HG03196 (cell line): Measurements from ENCODE around the gene AP1S3.

Experiments
- ATAC-seq: cut with Tn5 transposase; IDR thresholded peaks from one replicate; pipeline ENCODE4 v1.9.1; 2021; ENCODE audit not compliant: unreplicated experiment

The AP1S3 gene

DNA sequence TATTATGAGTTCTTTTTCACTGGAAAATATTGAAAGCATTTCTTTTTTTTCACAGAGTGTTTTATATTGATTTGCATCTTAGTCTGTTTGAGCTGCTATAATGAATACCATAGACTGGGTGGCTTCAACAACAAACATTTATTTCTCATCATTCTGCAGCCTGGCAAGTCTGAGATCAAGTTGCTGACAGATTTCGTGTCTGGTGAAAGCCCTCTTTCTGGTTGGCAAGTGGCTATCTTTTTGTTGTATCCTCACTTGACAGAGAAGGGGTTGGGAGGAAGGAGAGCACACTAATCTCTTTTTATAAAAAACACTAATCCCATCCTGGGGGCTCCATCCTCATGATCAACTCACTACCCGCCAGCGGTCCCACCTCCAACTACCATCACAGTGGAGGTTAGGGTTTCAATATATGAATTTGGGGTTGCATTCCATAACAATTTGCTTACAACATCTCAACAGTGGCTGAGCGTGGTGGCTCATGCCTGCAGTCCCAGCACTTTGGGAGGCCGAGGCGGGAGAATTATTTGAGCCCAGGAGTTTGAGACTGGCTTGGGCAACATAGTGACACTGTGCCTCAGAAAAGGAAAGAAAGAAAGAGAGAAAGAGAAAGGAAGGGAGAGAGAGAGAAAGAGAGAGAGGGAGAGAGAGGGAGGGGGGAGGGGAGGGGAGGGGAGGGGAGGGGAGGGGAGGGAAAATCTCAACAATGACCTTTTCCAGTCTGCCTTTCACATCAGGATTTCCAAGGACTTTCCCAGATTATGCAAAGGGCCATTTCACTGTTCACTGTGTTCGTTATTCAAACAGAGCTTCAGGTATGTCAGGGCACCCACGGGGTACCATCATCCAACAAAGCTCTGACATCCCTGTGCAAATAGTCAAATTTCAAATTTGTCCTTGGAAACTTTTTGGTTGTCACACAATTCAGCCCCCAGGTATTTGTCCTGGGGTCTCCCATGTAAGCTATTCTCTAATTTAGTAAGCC is 111.1 kb downstream of the AP1S3 start:
- ATAC-seq: no peak

GRCh38 chr2:223725494-223725893 is 111.9 kb downstream of the AP1S3 start:
- ATAC-seq: no peak

GRCh38 chr2:223724861-223725260 is 112.5 kb downstream of the AP1S3 start:
- no peak for ATAC-seq

DNA sequence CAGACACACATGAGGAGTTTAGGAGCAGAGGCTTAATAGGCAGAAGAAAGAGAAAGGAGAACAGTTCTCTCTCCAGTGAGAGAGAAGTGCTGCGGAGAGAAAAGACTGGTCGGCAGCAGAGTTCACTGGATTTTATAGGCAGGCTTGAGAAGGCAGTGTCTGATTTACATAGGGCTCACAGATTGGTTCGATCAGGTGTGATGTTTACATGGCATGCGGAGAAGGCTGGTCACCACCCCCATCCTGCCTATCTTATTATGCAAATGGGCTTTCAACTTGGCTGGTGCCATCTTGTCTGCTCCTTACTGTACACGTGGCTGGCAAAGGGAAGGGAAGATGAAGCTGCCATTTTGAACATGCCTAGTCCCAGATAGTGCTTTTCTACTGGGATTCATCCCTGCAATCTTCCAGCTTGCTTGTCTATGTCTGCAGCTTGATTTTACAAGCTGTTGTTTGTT is 113.4 kb downstream of the AP1S3 start:
- no peak for ATAC-seq

DNA sequence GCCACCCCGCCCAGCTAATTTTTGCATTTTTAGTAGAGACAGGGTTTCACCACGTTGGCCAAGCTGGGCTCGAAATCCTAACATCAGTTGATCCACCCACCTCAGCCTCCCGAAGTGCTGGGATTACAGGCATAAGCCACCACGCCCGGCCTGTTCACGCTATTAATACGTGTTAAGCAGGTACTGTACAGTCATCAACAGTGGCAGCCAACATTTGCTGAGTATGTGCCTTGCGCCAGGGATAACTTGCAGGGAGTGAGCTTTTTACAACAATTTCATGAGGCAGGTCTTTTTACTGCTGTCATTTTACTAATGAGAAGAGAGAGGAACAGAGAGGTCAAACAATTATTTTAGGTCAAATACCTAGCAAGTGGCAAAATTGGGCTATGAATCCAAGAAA is 115.2 kb downstream of the AP1S3 start:
- ATAC-seq: no peak

DNA sequence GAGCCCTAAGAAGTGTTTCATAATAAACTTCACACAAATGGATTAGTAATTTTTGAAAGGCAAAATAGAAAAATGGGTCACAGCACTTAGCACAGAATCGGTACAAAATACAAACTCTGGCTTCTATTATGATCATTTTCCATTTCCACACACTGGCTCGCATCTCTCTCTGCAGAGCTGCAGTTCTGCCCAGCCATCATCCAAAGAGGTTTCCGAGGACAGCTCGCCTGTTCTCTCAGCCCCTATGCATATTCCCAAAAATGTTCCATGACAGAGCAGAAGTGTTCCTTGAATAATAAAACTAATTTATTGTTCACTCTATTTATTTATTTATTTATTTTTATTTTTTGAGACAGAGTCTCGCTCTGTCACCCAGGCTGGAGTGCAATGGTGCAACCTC is 115.6 kb downstream of the AP1S3 start:
- ATAC-seq: no peak

DNA sequence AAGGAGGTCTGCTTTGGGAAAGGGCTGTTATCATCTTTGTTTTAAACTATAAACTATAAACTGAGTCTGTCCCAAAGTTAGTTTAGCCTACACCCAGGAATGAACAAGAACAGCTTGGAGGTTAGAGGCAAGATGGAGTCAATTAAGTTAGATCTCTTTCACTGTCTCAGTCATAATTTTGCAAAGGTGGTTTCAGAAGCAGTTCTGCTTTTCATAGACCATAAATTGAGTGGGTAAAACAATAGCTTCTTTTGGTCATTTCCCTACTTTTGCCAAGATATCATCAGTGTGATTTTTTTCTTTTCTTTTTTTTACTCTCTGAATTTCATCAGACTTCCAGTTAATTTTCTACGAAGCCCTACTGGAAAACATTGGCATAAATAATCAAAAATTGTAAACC is 117.0 kb downstream of the AP1S3 start:
- no peak for ATAC-seq

DNA sequence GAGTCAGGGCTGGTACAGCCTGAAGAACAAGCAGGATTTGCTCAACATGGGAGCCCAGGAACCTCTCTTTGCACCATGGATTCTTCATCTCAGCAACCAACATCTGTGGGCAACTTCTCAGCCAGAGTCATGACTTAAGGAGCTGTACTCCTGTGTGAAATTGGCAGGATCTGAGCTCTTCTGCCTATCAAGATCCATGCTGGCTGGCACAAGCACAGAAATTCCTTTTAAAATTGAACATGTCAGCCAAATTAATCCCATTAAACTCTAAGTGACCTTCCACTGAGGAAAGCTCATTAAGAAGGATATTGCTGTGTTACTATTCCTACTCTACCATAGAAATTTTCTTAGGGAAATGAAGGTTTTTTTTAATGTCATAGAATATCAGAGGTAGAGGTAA is 124.7 kb downstream of the AP1S3 start:
- ATAC-seq: no peak

DNA sequence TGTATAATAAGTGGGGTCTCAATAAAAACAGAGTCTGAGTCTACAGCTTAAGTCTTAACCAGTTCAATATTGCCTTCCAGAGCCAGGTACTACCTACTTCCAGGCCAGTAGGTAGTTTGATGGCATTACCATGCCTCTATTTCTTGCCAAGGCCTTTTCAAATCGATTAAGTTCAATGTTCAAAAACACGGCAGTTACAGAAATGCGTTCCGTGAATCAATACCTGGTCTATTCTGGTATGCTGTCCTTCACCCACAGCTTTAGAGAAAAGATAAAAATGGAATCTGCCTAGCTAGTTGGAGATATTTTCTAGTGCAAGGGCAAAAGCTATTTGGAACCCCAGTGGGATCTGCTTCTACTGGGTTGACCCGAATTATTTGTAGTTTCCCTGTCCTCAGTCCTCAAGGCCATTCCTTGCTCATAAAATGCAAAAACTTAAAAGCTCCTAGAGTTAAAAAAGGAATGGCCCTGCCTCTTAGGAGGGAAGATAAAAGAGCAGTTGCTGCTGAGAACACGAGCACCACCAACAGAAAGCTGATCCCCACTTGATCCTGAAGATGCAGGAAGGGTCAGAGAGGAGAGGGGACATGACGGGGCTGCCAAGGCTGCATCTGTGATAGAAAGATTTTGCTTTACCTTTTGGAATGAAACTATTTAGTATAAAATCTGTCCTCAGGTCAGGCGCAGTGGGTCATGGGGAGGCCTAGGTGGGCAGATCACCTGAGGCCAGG is 125.6 kb downstream of the AP1S3 start:
- no peak for ATAC-seq
